ENCODE results near the gene ATP1A1.

ATP1A1 gene

GRCh38 chr1:116445534-116445933 lies 72.5 kb downstream of the ATP1A1 start:
- WGBS, result 78% methylated on average over 1 of the region's 1 CpG
- H3K9ac ChIP-seq (ENCODE audit: low read length), result no peak overlapping the region
- H3K23ac ChIP-seq (ENCODE audit: low read length in 2 of 2), result no peak overlapping the region
- no peak for DNase-seq
- H3K79me1 ChIP-seq (replicated peaks; ENCODE audit: low read length, poor library complexity, severe bottlenecking), result no peaks in the 10 kb centered on the region
- no peaks in the 10 kb centered on the region for H3K9me3 ChIP-seq (ENCODE audit: control insufficient read depth, low read length)
- H4K91ac ChIP-seq (ENCODE audit: low read length), result no peak overlapping the region
- no peak overlapping the region for H2BK12ac ChIP-seq (ENCODE audit: low read length in 2 of 2)
- peaks cover 5 to 12% of the 10 kb centered on the region in 2 experiments for H3K27me3 ChIP-seq (ENCODE audit: control insufficient read depth in 1 of 2, insufficient read depth in 1 of 2, low read length in 2 of 2)
- no peak overlapping the region for H2BK120ac ChIP-seq (ENCODE audit: low read depth, low read length)
- no peak overlapping the region for H2BK15ac ChIP-seq (ENCODE audit: low read depth, poor library complexity, severe bottlenecking)
- no peak overlapping the region for H2AFZ ChIP-seq (ENCODE audit: low read depth, low read length)
- H3K27ac ChIP-seq (ENCODE audit: low read length, poor library complexity, severe bottlenecking), result no peak overlapping the region
- H3K4me1 ChIP-seq (ENCODE audit: control insufficient read depth, insufficient read depth, low read depth, low read length), result peaks cover 6% of the 10 kb centered on the region
- no peak overlapping the region for H3K4me3 ChIP-seq (ENCODE audit: insufficient read depth in 1 of 2, low read depth in 1 of 2, low read length in 2 of 2)
- H3K18ac ChIP-seq (ENCODE audit: low read depth in 1 of 2, low read length in 2 of 2), result no peak overlapping the region
- H3K4me2 ChIP-seq (ENCODE audit: low read length, poor library complexity, severe bottlenecking), result no peak overlapping the region
- no peak overlapping the region for H3K4ac ChIP-seq (ENCODE audit: low read depth in 1 of 2, low read length in 2 of 2)
- no peaks in the 10 kb centered on the region for H3K36me3 ChIP-seq (ENCODE audit: control insufficient read depth in 1 of 2, insufficient read depth in 2 of 2, low read depth in 1 of 2, low read length in 2 of 2)
- no peak overlapping the region for H2BK5ac ChIP-seq (ENCODE audit: low read depth, low read length, poor library complexity, severe bottlenecking)
- H2AK5ac ChIP-seq (ENCODE audit: low read length, severe bottlenecking), result no peak overlapping the region
- no peak overlapping the region for H4K8ac ChIP-seq (ENCODE audit: low read length)
- no peak overlapping the region for H3K14ac ChIP-seq (ENCODE audit: low read length in 2 of 2)

DNA sequence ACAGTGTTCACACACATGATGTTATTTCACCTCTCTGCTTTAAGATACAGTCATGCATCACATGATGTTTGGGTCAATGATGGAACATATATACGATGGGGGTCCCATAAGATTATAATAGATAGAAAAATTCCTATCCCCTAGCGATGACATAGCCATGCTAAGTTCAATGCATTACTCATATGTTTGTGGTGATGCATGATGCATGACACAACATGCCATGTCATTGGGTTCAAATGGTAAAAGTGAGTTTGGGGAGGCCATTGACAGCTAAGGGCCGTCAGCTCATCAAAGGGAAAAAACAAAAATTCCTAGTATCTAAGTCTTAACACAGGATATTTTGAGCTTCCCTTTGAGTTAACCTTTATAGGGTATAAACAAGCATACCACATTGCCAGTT lies 73.6 kb downstream of the ATP1A1 start:
- no peak for DNase-seq
- Histone ChIP-seq H3K23ac (ENCODE audit: low read length in 2 of 2) (no peak overlapping the region), H3K36me3 (ENCODE audit: control insufficient read depth in 1 of 2, insufficient read depth in 2 of 2, low read depth in 1 of 2, low read length in 2 of 2) (no peaks in the 10 kb centered on the region)

DNA sequence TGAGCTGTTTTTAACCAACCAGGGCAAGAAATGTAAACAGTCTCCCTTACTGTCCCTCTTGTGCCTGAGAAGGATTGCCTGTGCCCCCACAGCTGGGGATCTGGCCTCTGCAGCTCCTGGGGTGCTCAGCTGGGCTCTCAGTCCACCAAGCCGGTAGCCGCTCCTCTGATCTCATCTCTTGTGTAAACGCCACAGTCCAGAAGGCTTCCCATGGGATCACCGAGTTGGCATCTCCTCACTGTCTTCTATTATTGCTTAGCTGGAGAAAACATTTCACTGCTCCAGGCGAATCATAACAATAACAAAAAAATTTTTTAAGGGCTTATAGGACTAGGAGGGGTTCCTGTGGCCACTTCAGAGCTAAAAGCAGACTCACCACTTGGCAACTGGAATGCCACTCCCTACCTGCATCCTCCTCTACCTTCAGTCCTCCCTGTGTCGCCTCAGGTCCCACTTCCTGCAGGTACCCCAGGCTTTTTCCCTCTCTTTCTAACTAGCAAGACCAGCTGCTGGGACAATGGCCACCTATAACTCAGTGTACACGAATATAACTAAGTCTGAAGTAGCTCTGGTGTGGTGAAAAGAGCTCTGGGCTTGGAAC lies 75.8 kb downstream of the ATP1A1 start:
- no peak overlapping the region for H2BK15ac ChIP-seq (ENCODE audit: low read depth, poor library complexity, severe bottlenecking)
- H3K4me1 ChIP-seq (ENCODE audit: control insufficient read depth, insufficient read depth, low read depth, low read length), result peaks cover 8% of the 10 kb centered on the region
- H3K9me3 ChIP-seq (ENCODE audit: control insufficient read depth, low read length), result no peaks in the 10 kb centered on the region
- no peak overlapping the region for H2BK5ac ChIP-seq (ENCODE audit: low read depth, low read length, poor library complexity, severe bottlenecking)
- H3K27ac ChIP-seq (ENCODE audit: low read length, poor library complexity, severe bottlenecking), result peak overlapping the region; percentile 49
- DNase-seq, result peak; percentile 21
- no peak overlapping the region for H3K14ac ChIP-seq (ENCODE audit: low read length in 2 of 2)
- no peak overlapping the region for H4K91ac ChIP-seq (ENCODE audit: low read length)
- H4K8ac ChIP-seq (ENCODE audit: low read length), result no peak overlapping the region
- no peak overlapping the region for H3K4ac ChIP-seq (ENCODE audit: low read depth in 1 of 2, low read length in 2 of 2)
- no peak overlapping the region for H3K4me2 ChIP-seq (ENCODE audit: low read length, poor library complexity, severe bottlenecking)
- no peaks in the 10 kb centered on the region for H3K36me3 ChIP-seq (ENCODE audit: control insufficient read depth in 1 of 2, insufficient read depth in 2 of 2, low read depth in 1 of 2, low read length in 2 of 2)
- no peak overlapping the region for H2AK5ac ChIP-seq (ENCODE audit: low read length, severe bottlenecking)
- H3K9ac ChIP-seq (ENCODE audit: low read length), result no peak overlapping the region
- H3K23ac ChIP-seq (ENCODE audit: low read length in 2 of 2), result no peak overlapping the region
- H2BK12ac ChIP-seq (ENCODE audit: low read length in 2 of 2), result no peak overlapping the region
- no peaks in the 10 kb centered on the region for H3K79me1 ChIP-seq (replicated peaks; ENCODE audit: low read length, poor library complexity, severe bottlenecking)
- H2AFZ ChIP-seq (ENCODE audit: low read depth, low read length), result no peak overlapping the region
- no peak overlapping the region for H3K18ac ChIP-seq (ENCODE audit: low read depth in 1 of 2, low read length in 2 of 2)
- 50% methylated on average over 5 of the region's 7 CpGs for WGBS
- no peak overlapping the region for H3K4me3 ChIP-seq (ENCODE audit: insufficient read depth in 1 of 2, low read depth in 1 of 2, low read length in 2 of 2)
- H3K27me3 ChIP-seq (ENCODE audit: control insufficient read depth in 1 of 2, insufficient read depth in 1 of 2, low read length in 2 of 2), result peaks cover 5 to 6% of the 10 kb centered on the region in 2 experiments
- no peak overlapping the region for H2BK120ac ChIP-seq (ENCODE audit: low read depth, low read length)

More for the DNA sequence above, 73.6 kb downstream of the ATP1A1 start:
- H3K79me1 ChIP-seq (replicated peaks; ENCODE audit: low read length, poor library complexity, severe bottlenecking), result no peaks in the 10 kb centered on the region
- WGBS, result no CpG with 5 or more reads among the region's 3 CpGs
- H3K18ac ChIP-seq (ENCODE audit: low read depth in 1 of 2, low read length in 2 of 2), result no peak overlapping the region
- H3K27ac ChIP-seq (ENCODE audit: low read length, poor library complexity, severe bottlenecking), result no peak overlapping the region
- no peak overlapping the region for H4K91ac ChIP-seq (ENCODE audit: low read length)
- no peak overlapping the region for H2BK5ac ChIP-seq (ENCODE audit: low read depth, low read length, poor library complexity, severe bottlenecking)
- H3K14ac ChIP-seq (ENCODE audit: low read length in 2 of 2), result no peak overlapping the region
- no peak overlapping the region for H3K4ac ChIP-seq (ENCODE audit: low read depth in 1 of 2, low read length in 2 of 2)
- no peak overlapping the region for H2BK15ac ChIP-seq (ENCODE audit: low read depth, poor library complexity, severe bottlenecking)
- H2AFZ ChIP-seq (ENCODE audit: low read depth, low read length), result no peak overlapping the region
- no peak overlapping the region for H2BK12ac ChIP-seq (ENCODE audit: low read length in 2 of 2)
- no peak overlapping the region for H2AK5ac ChIP-seq (ENCODE audit: low read length, severe bottlenecking)
- no peak overlapping the region for H4K8ac ChIP-seq (ENCODE audit: low read length)
- no peak overlapping the region for H3K4me2 ChIP-seq (ENCODE audit: low read length, poor library complexity, severe bottlenecking)
- peaks cover 5 to 12% of the 10 kb centered on the region in 2 experiments for H3K27me3 ChIP-seq (ENCODE audit: control insufficient read depth in 1 of 2, insufficient read depth in 1 of 2, low read length in 2 of 2)
- H2BK120ac ChIP-seq (ENCODE audit: low read depth, low read length), result no peak overlapping the region
- no peaks in the 10 kb centered on the region for H3K9me3 ChIP-seq (ENCODE audit: control insufficient read depth, low read length)
- H3K9ac ChIP-seq (ENCODE audit: low read length), result no peak overlapping the region
- peaks cover 6% of the 10 kb centered on the region for H3K4me1 ChIP-seq (ENCODE audit: control insufficient read depth, insufficient read depth, low read depth, low read length)
- no peak overlapping the region for H3K4me3 ChIP-seq (ENCODE audit: insufficient read depth in 1 of 2, low read depth in 1 of 2, low read length in 2 of 2)

DNA sequence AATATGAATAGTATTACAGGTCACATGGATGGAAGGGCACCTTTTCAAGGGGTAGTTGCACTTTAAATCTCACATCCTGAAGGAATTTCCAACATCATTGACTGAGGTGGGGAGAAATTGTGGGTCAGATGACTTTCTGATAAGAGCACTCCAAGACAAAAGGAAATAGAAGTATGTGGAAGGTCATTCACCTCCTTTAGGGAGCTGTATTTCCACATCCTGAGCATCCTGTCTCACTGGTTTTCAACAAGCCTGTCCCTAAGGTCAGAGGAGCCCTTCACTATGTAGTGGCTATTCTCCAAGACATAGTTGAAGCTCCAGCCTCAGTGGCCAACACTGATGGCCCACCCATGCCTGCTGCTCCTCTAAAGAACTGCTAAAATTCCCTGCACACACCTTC lies 76.5 kb downstream of the ATP1A1 start:
- no peak overlapping the region for H2BK15ac ChIP-seq (ENCODE audit: low read depth, poor library complexity, severe bottlenecking)
- H3K27ac ChIP-seq (ENCODE audit: low read length, poor library complexity, severe bottlenecking), result peak overlapping the region; percentile 35
- H3K27me3 ChIP-seq (ENCODE audit: control insufficient read depth in 1 of 2, insufficient read depth in 1 of 2, low read length in 2 of 2), result peaks cover 5 to 6% of the 10 kb centered on the region in 2 experiments
- no peak for DNase-seq
- no peak overlapping the region for H2BK12ac ChIP-seq (ENCODE audit: low read length in 2 of 2)
- no peak overlapping the region for H4K8ac ChIP-seq (ENCODE audit: low read length)
- no peak overlapping the region for H2AFZ ChIP-seq (ENCODE audit: low read depth, low read length)
- no peak overlapping the region for H4K91ac ChIP-seq (ENCODE audit: low read length)
- H3K18ac ChIP-seq (ENCODE audit: low read depth in 1 of 2, low read length in 2 of 2), result no peak overlapping the region
- H3K9me3 ChIP-seq (ENCODE audit: control insufficient read depth, low read length), result no peaks in the 10 kb centered on the region
- no peaks in the 10 kb centered on the region for H3K79me1 ChIP-seq (replicated peaks; ENCODE audit: low read length, poor library complexity, severe bottlenecking)
- H3K4me3 ChIP-seq (ENCODE audit: insufficient read depth in 1 of 2, low read depth in 1 of 2, low read length in 2 of 2), result no peak overlapping the region
- no peak overlapping the region for H3K9ac ChIP-seq (ENCODE audit: low read length)
- no peak overlapping the region for H3K4ac ChIP-seq (ENCODE audit: low read depth in 1 of 2, low read length in 2 of 2)
- H3K36me3 ChIP-seq (ENCODE audit: control insufficient read depth in 1 of 2, insufficient read depth in 2 of 2, low read depth in 1 of 2, low read length in 2 of 2), result no peaks in the 10 kb centered on the region
- H2BK5ac ChIP-seq (ENCODE audit: low read depth, low read length, poor library complexity, severe bottlenecking), result no peak overlapping the region
- H3K4me2 ChIP-seq (ENCODE audit: low read length, poor library complexity, severe bottlenecking), result no peak overlapping the region
- no peak overlapping the region for H2AK5ac ChIP-seq (ENCODE audit: low read length, severe bottlenecking)
- H3K14ac ChIP-seq (ENCODE audit: low read length in 2 of 2), result no peak overlapping the region
- peak overlapping the region in 1 of 2 experiments; percentile 68 for H3K23ac ChIP-seq (ENCODE audit: low read length in 2 of 2)
- no peak overlapping the region for H2BK120ac ChIP-seq (ENCODE audit: low read depth, low read length)
- peaks cover 14% of the 10 kb centered on the region for H3K4me1 ChIP-seq (ENCODE audit: control insufficient read depth, insufficient read depth, low read depth, low read length)

Data from mesenchymal stem cell (in vitro differentiated cells and primary cell).